Spleen (tissue), 11 donors: ENCODE measurements around the gene MSX2. TPM values are rescaled to one million over a fixed set of nuclear protein-coding genes. Genes with fewer than 3 reads are reported as not detected.

ENCODE experiments used
- DNase-seq: peaks from one replicate; pipeline ENCODE4 v3.0.0-alpha.2; 2020
- H3K27ac ChIP-seq, 8 donors: fragments of 200-600 bp; sonication (generic) in 7 of 8; 1 replicate in 4 of 8; 2 replicates in 4 of 8; pipeline versions ENCODE4 v1.5.0 to v1.8.0; 2016 to 2021; ENCODE audit warnings: inconsistent platforms in 4 of 8, mild to moderate bottlenecking in 4 of 8, moderate library complexity in 1 of 8
- H3K27me3 ChIP-seq, 7 donors: fragments of 200-600 bp; sonication (generic) in 6 of 7; replicated peaks in 1 of 7; 1 replicate in 4 of 7; 2 replicates in 3 of 7; pipeline versions ENCODE4 v1.5.0 to v1.8.0; 2016 to 2021; ENCODE audit warnings: inconsistent platforms in 3 of 7, mild to moderate bottlenecking in 1 of 7
- H3K36me3 ChIP-seq, 6 donors: fragments of 200-600 bp; sonication (generic) in 5 of 6; 1 replicate in 4 of 6; 2 replicates in 2 of 6; pipeline versions ENCODE4 v1.5.0 to v1.8.0; 2016 to 2021; ENCODE audit warnings: inconsistent platforms in 2 of 6
- H3K4me1 ChIP-seq, 6 donors: fragments of 200-600 bp; sonication (generic) in 5 of 6; 1 replicate in 3 of 6; 2 replicates in 3 of 6; pipeline versions ENCODE4 v1.5.0 to v1.8.0; 2016 to 2021; ENCODE audit warnings: inconsistent platforms in 3 of 6
- H3K4me3 ChIP-seq, 8 donors: fragments of 200-600 bp; sonication (generic) in 7 of 8; 1 replicate in 4 of 8; 2 replicates in 4 of 8; pipeline versions ENCODE4 v1.5.0 to v1.8.0; 2016 to 2021; ENCODE audit warnings: inconsistent platforms in 4 of 8, mild to moderate bottlenecking in 4 of 8, moderate library complexity in 2 of 8
- H3K9me3 ChIP-seq, 8 donors: fragments of 200-600 bp; sonication (generic) in 7 of 8; 1 replicate in 4 of 8; 2 replicates in 4 of 8; pipeline versions ENCODE4 v1.5.0 to v1.8.0; 2016 to 2021; ENCODE audit warnings: inconsistent platforms in 4 of 8
- CTCF ChIP-seq, 11 experiments: fragments of 200-600 bp in 7 of 11; fragments of 450-650 bp in 4 of 11; sonication (generic) in 4 of 11; IDR thresholded peaks in 8 of 11; conservative IDR thresholded peaks in 3 of 11; 1 replicate in 7 of 11; 2 replicates in 4 of 11; pipeline versions ENCODE4 v1.4.0 to v1.8.0; 2016 to 2021; ENCODE audit warnings: antibody characterized with exemption in 11 of 11, inconsistent platforms in 4 of 11, mild to moderate bottlenecking in 1 of 11
- POLR2A ChIP-seq, 3 donors: fragments of 450-650 bp; IDR thresholded peaks; one replicate each; pipeline ENCODE4 v1.5.1; 2017; ENCODE audit warnings: antibody characterized with exemption in 3 of 3, mild to moderate bottlenecking in 1 of 3
- POLR2AphosphoS5 ChIP-seq, 3 donors: sonication (generic); formaldehyde crosslinking; IDR thresholded peaks; one replicate each; pipeline ENCODE4 v1.5.1; 2017; ENCODE audit warnings: antibody characterized with exemption in 3 of 3
- WGBS, 5 donors: extraction: QIAGEN DNeasy Blood & Tissue Kit in 3 of 5; methylation state at CpG; one replicate each; pipeline versions ENCODE4 v1.1.5 to v1.1.7; 2013 to 2018; 5-methylcytosine and 5-hydroxymethylcytosine counted together
- intact Hi-C: fragments of 100-400 bp; cut with DNase I; formaldehyde crosslinking; loops from one replicate; pipeline ENCODE4 v1.15.0; 2023; ENCODE audit warnings: low total_unique reads
- polyA plus RNA-seq, 3 donors: library from polyadenylated mRNA; stranded (reverse); fragments of 200-250 nt; gene quantifications; one replicate each; pipeline ENCODE4 v1.2.1, GENCODE V29; 2013
- total RNA-seq, 7 donors: library from RNA; depleted of rRNA in 3 of 7; stranded (reverse); fragments of >200 nt in 3 of 7; fragmentation: NEBNext Ultra II Directional in 4 of 7; extraction: Animal tissue kit (Norgen Biotek cat#: 25700) in 4 of 7; gene quantifications; one replicate each; pipeline versions ENCODE4 v1.1.0 to v1.2.1, GENCODE V29; 2016 to 2021
- donor health status: healthy with polysubstance abuse.
- donor health status: DM: no; HTN: no; CAD: no; lungs with moderate emphysema.
- donor health status: DM: no; HTN: no; CAD: no.
- donor health status: Bipolar disorder and iron deficiency.
- donor health status: healthy.
- donor health status: DM: no; HTN: no; CAD: no.
- donor health status: DM: yes; HTN: yes; CAD: no.

MSX2 gene
- total and polyA plus RNA-seq, 10 donors: 0.11 to 3.2 (median 0.36) TPM

GRCh38 chr5:174765540-174765939 lies 41.2 kb downstream of the MSX2 start:
- H3K4me3 ChIP-seq: no peak overlapping the region
- DNase-seq: no peak
- WGBS, 5 donors: 85 to 94% (median 90%) methylated on average over 18 of the region's 18 CpGs
- intact Hi-C loops: no loop called here
- H3K36me3 ChIP-seq: no peaks in the 10 kb centered on the region
- no peak overlapping the region for H3K27ac ChIP-seq
- peaks cover 0 to 10% (median 0%) of the 10 kb centered on the region in 7 donors for H3K27me3 ChIP-seq
- no peaks in the 10 kb centered on the region for H3K4me1 ChIP-seq
- no peaks in the 10 kb centered on the region for H3K9me3 ChIP-seq
- no peak for TF ChIP-seq CTCF (IDR thresholded peaks at IDR 0.05 in 8 of 11, conservative IDR thresholded peaks at IDR 0.05 in 3 of 11)
- no peak for TF ChIP-seq POLR2AphosphoS5 (IDR thresholded peaks at IDR 0.05)
- TF ChIP-seq POLR2A (IDR thresholded peaks at IDR 0.05): no peak

GRCh38 chr5:174767670-174768069 lies 43.3 kb downstream of the MSX2 start:
- Histone ChIP-seq H3K9me3 (peaks cover 0 to 9% (median 0%) of the 10 kb centered on the region in 8 donors), H3K27ac (no peak overlapping the region), H3K36me3 (no peaks in the 10 kb centered on the region), H3K4me3 (no peak overlapping the region), H3K4me1 (no peaks in the 10 kb centered on the region), H3K27me3 (peaks cover 0 to 10% (median 0%) of the 10 kb centered on the region in 7 donors)
- intact Hi-C loops: no loop called here
- 50 to 74% (median 67%) methylated on average over 4 of the region's 4 CpGs for WGBS, 5 donors
- no peak for DNase-seq
- TF ChIP-seq POLR2A (IDR thresholded peaks at IDR 0.05): no peak
- TF ChIP-seq CTCF (IDR thresholded peaks at IDR 0.05 in 8 of 11, conservative IDR thresholded peaks at IDR 0.05 in 3 of 11): no peak
- TF ChIP-seq POLR2AphosphoS5 (IDR thresholded peaks at IDR 0.05): no peak

DNA sequence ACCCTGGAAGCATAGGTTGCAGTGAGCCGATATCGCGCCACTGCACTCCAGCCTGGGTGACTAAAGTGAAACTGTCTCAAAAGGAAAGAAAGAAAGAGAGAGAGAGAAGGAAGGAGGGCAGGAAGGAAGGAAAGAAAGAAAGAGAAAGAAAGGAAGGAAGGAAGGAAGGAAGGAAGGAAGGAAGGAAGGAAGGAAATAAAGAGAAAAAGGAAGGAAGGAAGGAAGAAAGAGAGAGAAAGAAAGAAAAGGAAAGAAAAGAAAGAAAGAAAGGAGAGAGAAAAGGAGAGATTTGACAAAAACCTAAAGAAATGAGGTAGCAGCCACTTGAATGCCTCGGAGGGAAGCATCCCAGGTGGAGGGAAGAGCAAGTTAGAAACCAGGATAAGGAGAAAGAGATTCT lies 44.6 kb downstream of the MSX2 start:
- WGBS, 5 donors: 89 to 95% (median 93%) methylated on average over 4 of the region's 4 CpGs
- no peak for TF ChIP-seq POLR2A (IDR thresholded peaks at IDR 0.05)
- TF ChIP-seq CTCF (IDR thresholded peaks at IDR 0.05 in 8 of 11, conservative IDR thresholded peaks at IDR 0.05 in 3 of 11): no peak
- TF ChIP-seq POLR2AphosphoS5 (IDR thresholded peaks at IDR 0.05): no peak
- Histone ChIP-seq H3K9me3 (peaks cover 0 to 11% (median 0%) of the 10 kb centered on the region in 8 donors), H3K27me3 (peaks cover 0 to 9% (median 0%) of the 10 kb centered on the region in 7 donors), H3K27ac (no peak overlapping the region), H3K36me3 (no peaks in the 10 kb centered on the region), H3K4me3 (no peak overlapping the region), H3K4me1 (no peaks in the 10 kb centered on the region)
- intact Hi-C loops: no loop called here
- no peak for DNase-seq

DNA sequence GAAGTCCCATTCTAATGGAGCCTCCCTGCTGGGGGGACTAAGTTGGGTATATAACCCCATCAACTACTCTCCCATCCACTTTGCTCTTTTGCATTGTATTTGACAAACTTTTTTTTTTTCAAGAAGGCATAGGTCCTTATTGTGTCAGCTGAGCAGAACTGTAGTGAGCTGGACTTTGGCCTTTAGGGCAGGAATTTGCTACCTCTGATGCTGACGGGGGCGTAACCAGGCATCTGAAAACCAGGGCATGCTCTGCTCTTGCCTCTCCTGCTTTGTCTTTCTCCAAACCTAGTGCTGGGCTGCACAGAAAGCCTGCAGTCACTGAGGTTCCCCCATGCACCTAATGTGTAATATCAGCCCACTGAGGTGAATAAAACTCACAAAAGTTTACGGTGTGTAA lies 49.0 kb downstream of the MSX2 start:
- H3K27me3 ChIP-seq: peaks cover 0 to 4% (median 0%) of the 10 kb centered on the region in 7 donors
- TF ChIP-seq POLR2AphosphoS5 (IDR thresholded peaks at IDR 0.05) (no peak), CTCF (IDR thresholded peaks at IDR 0.05 in 8 of 11, conservative IDR thresholded peaks at IDR 0.05 in 3 of 11) (no peak), POLR2A (IDR thresholded peaks at IDR 0.05) (no peak)

More for the DNA sequence above, 49.0 kb downstream of the MSX2 start:
- no peaks in the 10 kb centered on the region for H3K4me1 ChIP-seq
- H3K9me3 ChIP-seq: peaks cover 0 to 11% (median 0%) of the 10 kb centered on the region in 8 donors
- no peaks in the 10 kb centered on the region for H3K36me3 ChIP-seq
- no peak for DNase-seq
- H3K4me3 ChIP-seq: no peak overlapping the region
- intact Hi-C loops: no loop called here
- 90 to 97% (median 93%) methylated on average over 3 of the region's 3 CpGs for WGBS, 5 donors
- no peak overlapping the region for H3K27ac ChIP-seq
